ENCODE measurements around the gene CSDE1.

Gene CSDE1

DNA sequence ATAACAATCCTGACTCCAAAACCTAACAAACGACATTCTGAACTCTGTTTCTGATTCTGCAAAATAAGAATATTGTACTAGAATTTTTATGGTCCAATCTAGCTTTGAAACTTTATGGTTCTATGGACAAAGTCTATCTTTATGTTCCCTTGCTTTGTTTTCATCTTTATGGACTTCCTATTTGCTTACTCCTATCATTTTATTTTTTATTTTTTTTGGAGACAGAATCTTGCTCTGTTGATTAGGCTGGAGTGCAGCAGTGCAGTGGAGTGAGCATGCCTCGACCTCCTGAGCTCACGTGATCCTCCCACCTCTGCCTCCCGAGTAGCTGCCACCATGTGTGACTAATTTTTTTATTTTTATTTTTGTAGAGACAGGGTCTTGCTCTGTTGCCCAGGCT is 44.8 kb downstream of the CSDE1 start:
- Histone ChIP-seq H3K4me3 (ENCODE audit: low read length) (no peak overlapping the region), H2BK15ac (replicated peaks; ENCODE audit: low read depth) (no peak overlapping the region)
- no CpG with 5 or more reads among the region's 4 CpGs for WGBS (ENCODE audit: extremely low coverage, insufficient coverage, low lambda C conversion rate)

DNA sequence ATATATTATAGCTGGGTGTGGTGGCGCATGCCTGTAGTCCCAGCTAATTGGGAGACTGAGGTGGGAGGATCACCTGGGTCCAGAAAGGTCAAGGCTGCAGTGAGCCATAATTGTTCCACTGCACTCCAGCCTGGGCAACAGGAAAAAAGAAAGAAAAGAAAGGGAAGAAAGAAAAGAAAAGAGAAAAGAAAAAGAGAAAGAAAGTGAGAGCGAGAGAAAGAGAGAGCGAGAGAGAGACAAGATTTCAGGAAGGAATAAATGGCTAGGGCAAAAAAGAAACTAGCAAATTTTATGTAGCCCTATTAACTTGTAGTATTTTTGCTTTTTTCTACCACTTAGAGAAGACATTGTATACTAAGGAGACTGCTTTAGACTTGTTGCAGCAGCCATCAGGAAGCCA is 47.4 kb downstream of the CSDE1 start:
- peaks cover 9% of the 10 kb centered on the region for H3K36me3 ChIP-seq (ENCODE audit: control insufficient read depth, insufficient read depth, low read length)
- 100% methylated on average over 2 of the region's 3 CpGs for WGBS (ENCODE audit: extremely low coverage, insufficient coverage, low lambda C conversion rate)

More for the DNA sequence above, 44.8 kb downstream of the CSDE1 start:
- no peak overlapping the region for H4K8ac ChIP-seq (ENCODE audit: low read depth, low read length)
- no peaks in the 10 kb centered on the region for H3K4me1 ChIP-seq (ENCODE audit: control insufficient read depth, low read depth, low read length)
- H3K27ac ChIP-seq (ENCODE audit: low read depth, low read length), result no peak overlapping the region
- no peak overlapping the region for H2BK5ac ChIP-seq (ENCODE audit: low read length)
- H3K79me2 ChIP-seq (ENCODE audit: control insufficient read depth, insufficient read depth, low read length), result peaks cover 12% of the 10 kb centered on the region
- peaks cover 4% of the 10 kb centered on the region for H3K79me1 ChIP-seq (ENCODE audit: low read length)
- no peak overlapping the region for H3K23ac ChIP-seq (ENCODE audit: low read length)
- no peak overlapping the region for H4K5ac ChIP-seq (ENCODE audit: low read length)
- H2AK5ac ChIP-seq (ENCODE audit: low read length), result no peak overlapping the region
- H3K36me3 ChIP-seq (ENCODE audit: control insufficient read depth, insufficient read depth, low read length), result peaks cover 4% of the 10 kb centered on the region
- DNase-seq, result no peak
- H2BK120ac ChIP-seq (ENCODE audit: low read depth, low read length), result no peak overlapping the region
- H3K27me3 ChIP-seq (ENCODE audit: insufficient read depth, low read length, poor library complexity), result no peaks in the 10 kb centered on the region
- H3K4me2 ChIP-seq (ENCODE audit: low read length), result no peak overlapping the region
- H3K18ac ChIP-seq (ENCODE audit: low read length), result no peak overlapping the region
- no peak overlapping the region for H3K56ac ChIP-seq (ENCODE audit: low read length)
- H3K9ac ChIP-seq (ENCODE audit: low read length), result no peak overlapping the region
- H3K4ac ChIP-seq (ENCODE audit: low read depth, low read length), result no peak overlapping the region

DNA sequence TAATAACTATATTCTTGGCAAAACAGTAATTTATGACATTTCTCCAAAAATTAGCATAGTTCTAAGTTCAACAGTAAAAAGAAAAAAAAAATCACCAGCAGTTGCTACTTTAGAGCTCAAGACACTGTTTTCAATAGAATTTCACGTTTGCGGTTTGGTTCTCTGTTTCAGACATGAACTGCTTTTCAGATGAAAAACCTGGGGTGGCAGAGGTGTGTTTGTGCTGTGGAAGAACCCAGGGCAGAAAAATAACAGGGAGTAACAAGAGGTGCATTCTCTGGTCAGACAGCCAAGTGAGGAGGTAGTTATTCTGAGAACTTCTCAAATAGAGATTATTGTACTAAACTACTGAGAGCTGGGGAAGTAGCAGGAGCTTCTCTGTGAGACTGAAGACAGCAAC is 50.2 kb downstream of the CSDE1 start:
- Histone ChIP-seq H3K23ac (ENCODE audit: low read length) (no peak overlapping the region), H2BK15ac (replicated peaks; ENCODE audit: low read depth) (no peak overlapping the region), H2BK120ac (ENCODE audit: low read depth, low read length) (no peak overlapping the region), H2AK5ac (ENCODE audit: low read length) (no peak overlapping the region), H3K9ac (ENCODE audit: low read length) (no peak overlapping the region), H3K36me3 (ENCODE audit: control insufficient read depth, insufficient read depth, low read length) (peaks cover 9% of the 10 kb centered on the region), H3K4me3 (ENCODE audit: low read length) (no peak overlapping the region), H4K5ac (ENCODE audit: low read length) (no peak overlapping the region), H3K4me1 (ENCODE audit: control insufficient read depth, low read depth, low read length) (no peaks in the 10 kb centered on the region), H4K8ac (ENCODE audit: low read depth, low read length) (no peak overlapping the region), H3K4me2 (ENCODE audit: low read length) (no peak overlapping the region), H3K79me1 (ENCODE audit: low read length) (no peaks in the 10 kb centered on the region), H3K27ac (ENCODE audit: low read depth, low read length) (no peak overlapping the region), H3K4ac (ENCODE audit: low read depth, low read length) (no peak overlapping the region), H3K27me3 (ENCODE audit: insufficient read depth, low read length, poor library complexity) (no peaks in the 10 kb centered on the region), H2BK5ac (ENCODE audit: low read length) (no peak overlapping the region), H3K79me2 (ENCODE audit: control insufficient read depth, insufficient read depth, low read length) (no peaks in the 10 kb centered on the region), H3K56ac (ENCODE audit: low read length) (no peak overlapping the region), H3K18ac (ENCODE audit: low read length) (no peak overlapping the region)
- no CpG with 5 or more reads among the region's 2 CpGs for WGBS (ENCODE audit: extremely low coverage, insufficient coverage, low lambda C conversion rate)
- no peak for DNase-seq

More for the DNA sequence above, 47.4 kb downstream of the CSDE1 start:
- Histone ChIP-seq H2BK120ac (ENCODE audit: low read depth, low read length) (no peak overlapping the region), H3K56ac (ENCODE audit: low read length) (no peak overlapping the region), H3K27me3 (ENCODE audit: insufficient read depth, low read length, poor library complexity) (no peaks in the 10 kb centered on the region), H3K4me2 (ENCODE audit: low read length) (no peak overlapping the region), H3K79me1 (ENCODE audit: low read length) (peaks cover 4% of the 10 kb centered on the region), H3K4me1 (ENCODE audit: control insufficient read depth, low read depth, low read length) (no peaks in the 10 kb centered on the region), H2BK5ac (ENCODE audit: low read length) (no peak overlapping the region), H3K23ac (ENCODE audit: low read length) (no peak overlapping the region), H3K9ac (ENCODE audit: low read length) (no peak overlapping the region), H3K4me3 (ENCODE audit: low read length) (no peak overlapping the region), H2BK15ac (replicated peaks; ENCODE audit: low read depth) (no peak overlapping the region), H4K8ac (ENCODE audit: low read depth, low read length) (no peak overlapping the region), H2AK5ac (ENCODE audit: low read length) (no peak overlapping the region), H3K79me2 (ENCODE audit: control insufficient read depth, insufficient read depth, low read length) (peaks cover under 1% of the 10 kb centered on the region), H3K27ac (ENCODE audit: low read depth, low read length) (no peak overlapping the region), H4K5ac (ENCODE audit: low read length) (no peak overlapping the region), H3K4ac (ENCODE audit: low read depth, low read length) (no peak overlapping the region), H3K18ac (ENCODE audit: low read length) (no peak overlapping the region)
- no peak for DNase-seq

DNA sequence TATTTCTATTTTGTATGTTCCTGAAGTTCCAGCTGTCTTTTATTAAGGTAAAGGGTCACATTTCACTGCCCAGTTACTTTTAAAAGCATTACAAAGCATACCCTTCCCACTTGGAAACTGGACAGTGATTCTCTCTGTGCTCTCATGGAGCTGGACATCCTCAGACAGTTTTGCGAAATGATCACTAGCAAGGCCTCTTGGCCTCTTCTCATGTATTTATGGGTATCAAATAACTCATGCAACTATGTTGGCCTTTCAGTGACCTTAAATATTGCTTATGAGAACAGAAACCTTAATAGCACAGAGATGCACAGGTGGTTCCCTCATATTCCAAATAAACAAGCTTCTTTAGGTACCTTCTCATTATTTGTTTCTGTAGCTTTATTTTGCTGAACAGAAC is 54.5 kb downstream of the CSDE1 start:
- Histone ChIP-seq H3K27me3 (ENCODE audit: insufficient read depth, low read length, poor library complexity) (no peaks in the 10 kb centered on the region), H3K79me2 (ENCODE audit: control insufficient read depth, insufficient read depth, low read length) (no peaks in the 10 kb centered on the region), H3K4ac (ENCODE audit: low read depth, low read length) (no peak overlapping the region), H2AK5ac (ENCODE audit: low read length) (no peak overlapping the region), H3K4me2 (ENCODE audit: low read length) (no peak overlapping the region), H3K56ac (ENCODE audit: low read length) (no peak overlapping the region), H3K79me1 (ENCODE audit: low read length) (no peaks in the 10 kb centered on the region), H2BK5ac (ENCODE audit: low read length) (no peak overlapping the region), H4K5ac (ENCODE audit: low read length) (no peak overlapping the region), H3K4me1 (ENCODE audit: control insufficient read depth, low read depth, low read length) (no peaks in the 10 kb centered on the region), H3K36me3 (ENCODE audit: control insufficient read depth, insufficient read depth, low read length) (peaks cover 5% of the 10 kb centered on the region), H3K4me3 (ENCODE audit: low read length) (no peak overlapping the region), H3K9ac (ENCODE audit: low read length) (no peak overlapping the region), H3K27ac (ENCODE audit: low read depth, low read length) (no peak overlapping the region), H2BK120ac (ENCODE audit: low read depth, low read length) (no peak overlapping the region), H2BK15ac (replicated peaks; ENCODE audit: low read depth) (no peak overlapping the region), H3K23ac (ENCODE audit: low read length) (no peak overlapping the region), H4K8ac (ENCODE audit: low read depth, low read length) (no peak overlapping the region), H3K18ac (ENCODE audit: low read length) (no peak overlapping the region)
- no CpG with 5 or more reads among the region's 1 CpG for WGBS (ENCODE audit: extremely low coverage, insufficient coverage, low lambda C conversion rate)
- no peak for DNase-seq

DNA sequence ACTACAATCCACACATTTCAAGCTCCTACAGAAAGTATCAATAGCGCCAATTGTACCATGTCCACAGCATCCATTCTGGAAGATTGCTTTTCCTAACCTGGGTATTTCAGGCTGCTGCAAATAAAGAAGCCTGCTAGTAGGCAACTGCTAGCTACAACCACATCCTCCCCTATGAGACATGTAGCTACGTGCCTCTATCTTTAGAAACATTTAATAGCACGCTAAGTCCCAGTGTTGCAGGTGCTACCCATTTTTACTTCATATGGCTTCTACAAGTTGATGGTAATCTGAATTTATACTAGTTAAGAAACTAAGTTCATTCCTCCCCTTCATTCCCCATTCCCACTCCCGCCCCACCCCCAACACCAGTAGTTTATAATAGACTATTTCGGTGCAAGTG is 55.0 kb downstream of the CSDE1 start:
- H4K5ac ChIP-seq (ENCODE audit: low read length), result no peak overlapping the region
- H3K79me1 ChIP-seq (ENCODE audit: low read length), result no peaks in the 10 kb centered on the region
- H3K56ac ChIP-seq (ENCODE audit: low read length), result no peak overlapping the region
- no peak overlapping the region for H3K4me2 ChIP-seq (ENCODE audit: low read length)
- H3K36me3 ChIP-seq (ENCODE audit: control insufficient read depth, insufficient read depth, low read length), result peaks cover 3% of the 10 kb centered on the region
- H3K4me3 ChIP-seq (ENCODE audit: low read length), result no peak overlapping the region
- no peak overlapping the region for H3K23ac ChIP-seq (ENCODE audit: low read length)
- H3K27ac ChIP-seq (ENCODE audit: low read depth, low read length), result no peak overlapping the region
- no peaks in the 10 kb centered on the region for H3K27me3 ChIP-seq (ENCODE audit: insufficient read depth, low read length, poor library complexity)
- no peak overlapping the region for H2BK5ac ChIP-seq (ENCODE audit: low read length)
- no peaks in the 10 kb centered on the region for H3K4me1 ChIP-seq (ENCODE audit: control insufficient read depth, low read depth, low read length)
- H2BK120ac ChIP-seq (ENCODE audit: low read depth, low read length), result no peak overlapping the region
- H2AK5ac ChIP-seq (ENCODE audit: low read length), result no peak overlapping the region
- H3K4ac ChIP-seq (ENCODE audit: low read depth, low read length), result no peak overlapping the region
- H3K9ac ChIP-seq (ENCODE audit: low read length), result no peak overlapping the region
- H3K79me2 ChIP-seq (ENCODE audit: control insufficient read depth, insufficient read depth, low read length), result no peaks in the 10 kb centered on the region
- no peak overlapping the region for H2BK15ac ChIP-seq (replicated peaks; ENCODE audit: low read depth)
- no peak overlapping the region for H3K18ac ChIP-seq (ENCODE audit: low read length)
- no CpG with 5 or more reads among the region's 5 CpGs for WGBS (ENCODE audit: extremely low coverage, insufficient coverage, low lambda C conversion rate)
- no peak overlapping the region for H4K8ac ChIP-seq (ENCODE audit: low read depth, low read length)
- DNase-seq, result no peak

DNA sequence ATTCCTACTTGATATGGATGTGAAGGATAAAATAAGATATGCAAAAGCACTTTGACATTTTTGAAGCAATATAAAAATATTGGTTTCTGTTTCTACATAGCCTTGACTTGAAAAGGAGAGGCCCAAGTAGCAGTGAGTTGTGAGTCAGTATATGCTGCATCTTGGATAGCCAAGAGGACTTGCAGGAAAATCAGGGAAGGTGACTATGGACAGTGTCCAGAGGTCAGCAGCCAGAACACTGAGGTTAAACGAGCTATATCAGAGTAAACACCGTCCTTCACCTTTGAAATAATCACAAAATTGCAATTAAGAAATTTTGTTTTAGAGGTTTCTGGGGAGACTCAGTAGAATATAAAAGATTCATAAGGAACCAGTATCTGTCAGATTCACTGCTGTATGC is 55.9 kb downstream of the CSDE1 start:
- H2BK5ac ChIP-seq (ENCODE audit: low read length), result no peak overlapping the region
- WGBS (ENCODE audit: extremely low coverage, insufficient coverage, low lambda C conversion rate), result no CpG with 5 or more reads among the region's 2 CpGs
- H3K79me2 ChIP-seq (ENCODE audit: control insufficient read depth, insufficient read depth, low read length), result no peaks in the 10 kb centered on the region
- H2BK120ac ChIP-seq (ENCODE audit: low read depth, low read length), result no peak overlapping the region
- no peaks in the 10 kb centered on the region for H3K4me1 ChIP-seq (ENCODE audit: control insufficient read depth, low read depth, low read length)
- no peak overlapping the region for H2AK5ac ChIP-seq (ENCODE audit: low read length)
- no peak overlapping the region for H3K4ac ChIP-seq (ENCODE audit: low read depth, low read length)
- H3K27ac ChIP-seq (ENCODE audit: low read depth, low read length), result no peak overlapping the region
- DNase-seq, result no peak
- no peak overlapping the region for H3K18ac ChIP-seq (ENCODE audit: low read length)
- H3K4me2 ChIP-seq (ENCODE audit: low read length), result no peak overlapping the region
- H3K36me3 ChIP-seq (ENCODE audit: control insufficient read depth, insufficient read depth, low read length), result peaks cover 2% of the 10 kb centered on the region
- H2BK15ac ChIP-seq (replicated peaks; ENCODE audit: low read depth), result no peak overlapping the region
- H3K79me1 ChIP-seq (ENCODE audit: low read length), result no peaks in the 10 kb centered on the region
- H3K27me3 ChIP-seq (ENCODE audit: insufficient read depth, low read length, poor library complexity), result no peaks in the 10 kb centered on the region
- no peak overlapping the region for H4K8ac ChIP-seq (ENCODE audit: low read depth, low read length)
- no peak overlapping the region for H4K5ac ChIP-seq (ENCODE audit: low read length)
- H3K56ac ChIP-seq (ENCODE audit: low read length), result no peak overlapping the region
- no peak overlapping the region for H3K23ac ChIP-seq (ENCODE audit: low read length)
- H3K9ac ChIP-seq (ENCODE audit: low read length), result no peak overlapping the region
- H3K4me3 ChIP-seq (ENCODE audit: low read length), result no peak overlapping the region
